ENCODE measurements around the gene RBM47.

DNA sequence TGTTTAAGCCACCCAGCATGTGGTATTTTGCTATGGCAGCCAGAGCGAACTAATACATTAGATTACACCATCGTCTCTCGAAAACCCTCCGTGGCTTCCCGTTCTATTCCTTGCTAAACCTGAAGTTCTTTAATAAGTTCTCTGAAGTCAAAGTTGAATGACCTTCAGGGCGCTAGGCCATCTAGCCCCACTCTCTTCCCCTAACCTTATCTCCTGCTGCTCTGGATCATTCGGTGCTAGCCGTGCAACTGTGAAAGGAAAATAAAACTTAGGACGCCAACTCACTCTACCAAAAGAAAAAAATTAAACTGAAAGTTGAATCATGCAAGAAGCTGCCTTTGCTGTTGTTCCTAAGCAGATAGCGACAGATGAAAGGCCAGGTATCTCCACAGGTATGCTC lies 254.6 kb downstream of the RBM47 start:
- TF ChIP-seq ZBTB7A (tag by site-specific recombination; IDR thresholded peaks at IDR 0.05; ENCODE audit: low read depth) (no peak), ZNF24 (tag by site-specific recombination; IDR thresholded peaks at IDR 0.05) (no peak), HOXA7 (CRISPR knock-in tag; IDR thresholded peaks at IDR 0.05; ENCODE audit: borderline replicate concordance) (no peak), ZNF501 (tag by site-specific recombination; IDR thresholded peaks at IDR 0.05) (no peak), ZNF114 (tag by site-specific recombination; IDR thresholded peaks at IDR 0.05) (no peak), ZNF274 (IDR thresholded peaks at IDR 0.05; ENCODE audit: low read length) (no peak), ZNF274 (tag by site-specific recombination; IDR thresholded peaks at IDR 0.05; ENCODE audit: borderline replicate concordance) (no peak), ZIC2 (tag by site-specific recombination; IDR thresholded peaks at IDR 0.05) (no peak)
- TF ChIP-seq, protein P1, sequence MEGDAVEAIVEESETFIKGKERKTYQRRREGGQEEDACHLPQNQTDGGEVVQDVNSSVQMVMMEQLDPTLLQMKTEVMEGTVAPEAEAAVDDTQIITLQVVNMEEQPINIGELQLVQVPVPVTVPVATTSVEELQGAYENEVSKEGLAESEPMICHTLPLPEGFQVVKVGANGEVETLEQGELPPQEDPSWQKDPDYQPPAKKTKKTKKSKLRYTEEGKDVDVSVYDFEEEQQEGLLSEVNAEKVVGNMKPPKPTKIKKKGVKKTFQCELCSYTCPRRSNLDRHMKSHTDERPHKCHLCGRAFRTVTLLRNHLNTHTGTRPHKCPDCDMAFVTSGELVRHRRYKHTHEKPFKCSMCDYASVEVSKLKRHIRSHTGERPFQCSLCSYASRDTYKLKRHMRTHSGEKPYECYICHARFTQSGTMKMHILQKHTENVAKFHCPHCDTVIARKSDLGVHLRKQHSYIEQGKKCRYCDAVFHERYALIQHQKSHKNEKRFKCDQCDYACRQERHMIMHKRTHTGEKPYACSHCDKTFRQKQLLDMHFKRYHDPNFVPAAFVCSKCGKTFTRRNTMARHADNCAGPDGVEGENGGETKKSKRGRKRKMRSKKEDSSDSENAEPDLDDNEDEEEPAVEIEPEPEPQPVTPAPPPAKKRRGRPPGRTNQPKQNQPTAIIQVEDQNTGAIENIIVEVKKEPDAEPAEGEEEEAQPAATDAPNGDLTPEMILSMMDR (tag by site-specific recombination; IDR thresholded peaks at IDR 0.05), result no peak
